ENCODE results near the gene DYSF. TPM values are rescaled to one million over a fixed set of nuclear protein-coding genes. Genes with fewer than 3 reads are reported as not detected.

The DYSF gene
- total and polyA plus RNA-seq, 9 donors, result 2.3 to 16.5 (median 5.1) TPM

DNA sequence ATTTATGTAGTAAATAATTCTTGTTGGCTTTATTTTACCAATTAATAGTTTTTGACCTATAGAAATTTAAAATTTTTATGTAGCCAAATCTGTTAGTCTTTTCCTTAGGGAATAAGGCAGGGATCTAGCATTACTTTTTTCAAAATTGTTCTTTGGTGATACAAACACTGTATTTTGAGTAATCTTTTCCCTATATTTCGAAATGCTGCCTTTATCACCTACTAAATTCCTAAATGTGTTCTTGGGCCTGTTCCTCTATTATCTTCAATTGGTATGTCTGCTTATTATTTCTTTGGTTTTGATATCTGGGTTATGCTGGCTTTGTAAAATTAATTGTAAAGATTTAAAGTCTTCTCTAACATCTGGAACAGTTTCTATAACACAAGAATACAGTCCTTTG is 87.5 kb downstream of the DYSF start:
- TF ChIP-seq, protein P1, sequence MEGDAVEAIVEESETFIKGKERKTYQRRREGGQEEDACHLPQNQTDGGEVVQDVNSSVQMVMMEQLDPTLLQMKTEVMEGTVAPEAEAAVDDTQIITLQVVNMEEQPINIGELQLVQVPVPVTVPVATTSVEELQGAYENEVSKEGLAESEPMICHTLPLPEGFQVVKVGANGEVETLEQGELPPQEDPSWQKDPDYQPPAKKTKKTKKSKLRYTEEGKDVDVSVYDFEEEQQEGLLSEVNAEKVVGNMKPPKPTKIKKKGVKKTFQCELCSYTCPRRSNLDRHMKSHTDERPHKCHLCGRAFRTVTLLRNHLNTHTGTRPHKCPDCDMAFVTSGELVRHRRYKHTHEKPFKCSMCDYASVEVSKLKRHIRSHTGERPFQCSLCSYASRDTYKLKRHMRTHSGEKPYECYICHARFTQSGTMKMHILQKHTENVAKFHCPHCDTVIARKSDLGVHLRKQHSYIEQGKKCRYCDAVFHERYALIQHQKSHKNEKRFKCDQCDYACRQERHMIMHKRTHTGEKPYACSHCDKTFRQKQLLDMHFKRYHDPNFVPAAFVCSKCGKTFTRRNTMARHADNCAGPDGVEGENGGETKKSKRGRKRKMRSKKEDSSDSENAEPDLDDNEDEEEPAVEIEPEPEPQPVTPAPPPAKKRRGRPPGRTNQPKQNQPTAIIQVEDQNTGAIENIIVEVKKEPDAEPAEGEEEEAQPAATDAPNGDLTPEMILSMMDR (IDR thresholded peaks at IDR 0.05), result no peak
- TF ChIP-seq POLR2A (IDR thresholded peaks at IDR 0.05) (no peak), EP300 (IDR thresholded peaks at IDR 0.05) (no peak)

DNA sequence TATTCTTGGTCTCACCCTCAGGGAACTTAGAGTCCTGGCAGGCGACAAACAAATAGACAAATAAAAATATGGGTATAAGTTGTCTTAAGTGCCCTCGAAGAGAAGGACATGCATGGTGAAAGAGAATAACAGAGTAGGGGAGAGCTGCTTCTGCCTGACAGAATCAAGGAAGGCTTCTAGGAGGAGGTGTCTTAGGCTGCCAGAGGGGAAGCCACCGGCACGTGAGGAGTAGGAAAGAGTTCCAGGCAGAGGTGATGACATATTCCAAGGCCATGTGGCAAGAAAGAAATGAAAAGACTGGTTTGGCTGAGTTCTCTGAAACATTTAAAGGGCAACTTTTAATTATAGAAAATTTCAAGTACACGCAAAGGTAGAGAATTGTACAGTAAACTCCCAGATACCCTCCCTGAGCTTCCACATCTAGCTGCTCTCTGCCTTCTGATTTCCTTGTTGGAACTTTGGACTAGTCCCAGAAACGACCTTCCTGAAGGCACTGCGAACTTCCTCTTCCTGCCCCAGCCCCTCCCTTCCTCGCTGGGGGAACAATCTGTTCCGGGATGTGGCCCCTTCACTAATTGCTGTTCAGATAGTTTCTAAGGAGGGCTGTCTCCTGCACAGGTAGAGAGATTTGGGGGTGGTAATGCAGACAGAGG is 91.7 kb downstream of the DYSF start:
- Histone ChIP-seq H3K9me3 (no peaks in the 10 kb centered on the region), H3K27me3 (no peaks in the 10 kb centered on the region), H3K27ac (no peak overlapping the region), H3K36me3 (no peaks in the 10 kb centered on the region), H3K4me1 (ENCODE audit: insufficient read depth) (peaks cover 2% of the 10 kb centered on the region), H3K4me3 (no peak overlapping the region)
- no peak for DNase-seq
- intact Hi-C loops (cut with DNase I), result loop anchor here (5.0 to 10.0 kb wide), 6 partner anchors 602 to 1340 kb away; partner anchors contain the start of genes CYP26B1 (in 2 of the 4) and SPR (in 1 of the 4)
- 42 to 58% (median 50%) methylated on average over 9 of the region's 9 CpGs for WGBS, 3 donors
- no peak for TF ChIP-seq EP300 (IDR thresholded peaks at IDR 0.05)
- TF ChIP-seq, protein P1 (IDR thresholded peaks at IDR 0.05), result no peak
- no peak for TF ChIP-seq POLR2A (IDR thresholded peaks at IDR 0.05)

More for the DNA sequence above, 87.5 kb downstream of the DYSF start:
- Histone ChIP-seq H3K27ac (no peak overlapping the region), H3K4me3 (no peak overlapping the region), H3K9me3 (no peaks in the 10 kb centered on the region), H3K4me1 (ENCODE audit: insufficient read depth) (peaks cover under 1% of the 10 kb centered on the region), H3K27me3 (no peaks in the 10 kb centered on the region), H3K36me3 (no peaks in the 10 kb centered on the region)
- intact Hi-C loops (cut with DNase I), result loop anchor here in 2 of 4 donors (10.0 kb wide), 3 partner anchors 1224 to 1344 kb away; partner anchors contain the start of gene SPR (in 1 of the 2)
- 72 to 88% (median 81%) methylated on average over 1 of the region's 1 CpG for WGBS, 3 donors
- DNase-seq, result no peak

DNA sequence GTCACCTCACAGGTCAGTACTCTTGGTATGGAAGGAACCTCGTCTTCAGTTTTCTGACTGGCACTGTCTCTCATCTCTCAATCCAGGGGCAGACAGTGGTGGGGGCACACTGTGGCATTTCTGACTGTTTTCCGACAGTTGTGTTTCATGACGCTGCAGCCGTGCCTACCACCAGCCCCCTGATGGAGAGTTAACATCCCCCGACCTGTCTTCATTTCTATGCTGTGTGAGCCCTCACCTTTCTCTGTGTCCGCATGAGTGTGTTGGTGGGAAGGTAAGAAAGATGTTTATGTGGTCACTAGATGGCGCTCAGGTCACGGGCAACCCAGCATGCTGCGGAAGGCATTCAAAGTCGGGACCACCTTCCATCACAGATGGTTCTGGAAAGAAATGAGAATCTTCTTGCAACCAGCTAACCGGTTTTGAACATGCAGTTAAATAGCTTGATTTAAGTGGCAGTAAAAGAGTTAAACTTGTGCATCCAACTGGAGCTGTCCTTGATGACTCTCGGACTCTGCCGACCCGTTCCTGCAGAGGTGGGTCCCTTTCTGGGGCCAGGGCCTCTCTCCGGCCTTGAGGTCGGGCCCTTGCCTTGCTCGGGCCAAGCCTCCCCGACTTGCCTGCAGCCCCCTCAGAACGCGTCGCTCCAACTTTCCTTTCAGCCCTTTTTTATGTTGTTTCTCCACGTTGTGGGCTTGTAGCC is 92.4 kb downstream of the DYSF start:
- intact Hi-C loops (cut with DNase I), result loop anchor here (5.0 to 10.0 kb wide), 6 partner anchors 602 to 1339 kb away; partner anchors contain the start of genes CYP26B1 (in 2 of the 4) and SPR (in 1 of the 4)
- H3K9me3 ChIP-seq, result no peaks in the 10 kb centered on the region
- TF ChIP-seq EP300 (IDR thresholded peaks at IDR 0.05), result no peak
- TF ChIP-seq, protein P1 (IDR thresholded peaks at IDR 0.05), result peak; percentile 33 to 54 (median 45)
- TF ChIP-seq POLR2A (IDR thresholded peaks at IDR 0.05), result no peak
- WGBS, 3 donors, result 9 to 21% (median 10%) methylated on average over 22 of the region's 22 CpGs
- H3K36me3 ChIP-seq, result no peaks in the 10 kb centered on the region
- peaks cover 2% of the 10 kb centered on the region for H3K4me1 ChIP-seq (ENCODE audit: insufficient read depth)
- no peak overlapping the region for H3K4me3 ChIP-seq
- H3K27me3 ChIP-seq, result no peaks in the 10 kb centered on the region
- no peak overlapping the region for H3K27ac ChIP-seq
- DNase-seq, result peak; percentile 48 to 70 (median 64)

DNA sequence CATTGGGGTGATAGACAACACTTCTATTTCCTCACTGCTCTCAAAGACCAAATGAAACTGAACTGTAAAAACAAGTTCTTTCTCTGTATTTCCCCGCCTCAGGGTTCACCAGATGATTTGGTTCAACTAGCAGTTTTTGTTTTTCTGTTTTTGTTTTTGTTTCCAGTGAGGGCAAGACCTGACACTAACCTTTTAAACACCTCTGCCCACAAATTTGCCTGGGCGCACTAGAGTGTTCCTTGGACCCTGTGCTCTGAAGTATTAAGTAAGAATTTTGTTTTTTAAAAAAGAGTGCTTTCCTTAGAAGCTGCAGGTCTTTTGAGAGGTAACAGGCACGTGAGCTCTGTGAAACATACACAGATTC is 92.9 kb downstream of the DYSF start:
- no peak overlapping the region for H3K27ac ChIP-seq
- no peaks in the 10 kb centered on the region for H3K27me3 ChIP-seq
- peaks cover 2% of the 10 kb centered on the region for H3K4me1 ChIP-seq (ENCODE audit: insufficient read depth)
- intact Hi-C loops (cut with DNase I), result loop anchor here (5.0 to 10.0 kb wide), 6 partner anchors 601 to 1339 kb away; partner anchors contain the start of genes CYP26B1 (in 2 of the 4) and SPR (in 1 of the 4)
- no peaks in the 10 kb centered on the region for H3K9me3 ChIP-seq
- no peak overlapping the region for H3K4me3 ChIP-seq
- WGBS, 3 donors, result 60 to 77% (median 64%) methylated on average over 3 of the region's 3 CpGs
- DNase-seq, result no peak
- TF ChIP-seq POLR2A (IDR thresholded peaks at IDR 0.05) (no peak), EP300 (IDR thresholded peaks at IDR 0.05) (no peak)
- TF ChIP-seq, protein P1 (IDR thresholded peaks at IDR 0.05), result no peak
- H3K36me3 ChIP-seq, result no peaks in the 10 kb centered on the region
